ENCODE results near the gene HECTD1. TPM values are rescaled to one million over a fixed set of nuclear protein-coding genes. Genes with fewer than 3 reads are reported as not detected.

The HECTD1 gene

GRCh38 chr14:31051511-31051910 lies 156.1 kb downstream of the HECTD1 start:
- H3K27me3 ChIP-seq (ENCODE audit: control insufficient read depth in 3 of 3, insufficient read depth in 3 of 3, low read depth in 1 of 3, low read length in 3 of 3) = no peaks in the 10 kb centered on the region
- H3K4me1 ChIP-seq (ENCODE audit: control insufficient read depth in 2 of 2, insufficient read depth in 1 of 2, low read depth in 1 of 2, low read length in 2 of 2) = no peaks in the 10 kb centered on the region
- no peaks in the 10 kb centered on the region for H3K36me3 ChIP-seq (replicated peaks in 1 of 2; ENCODE audit: control insufficient read depth in 2 of 2, insufficient read depth in 2 of 2, low read length in 2 of 2)
- no peak overlapping the region for H3K23ac ChIP-seq (ENCODE audit: low read depth, low read length, poor library complexity)
- DNase-seq (ENCODE audit: low spot score) = no peak
- no peak overlapping the region for H2BK120ac ChIP-seq (ENCODE audit: low read depth, low read length)
- H2BK12ac ChIP-seq (ENCODE audit: low read length) = no peak overlapping the region
- H4K8ac ChIP-seq (ENCODE audit: low read depth, low read length) = no peak overlapping the region
- no peak overlapping the region for H2AK5ac ChIP-seq (ENCODE audit: low read depth, low read length)
- H3K4me3 ChIP-seq (ENCODE audit: low read length in 2 of 2) = no peak overlapping the region
- H2BK5ac ChIP-seq (ENCODE audit: low read length) = no peak overlapping the region
- H4K91ac ChIP-seq (ENCODE audit: low read depth, low read length, poor library complexity) = no peak overlapping the region
- H3K14ac ChIP-seq (ENCODE audit: low read length) = no peak overlapping the region
- H3K4me2 ChIP-seq (ENCODE audit: insufficient read depth, low read length, poor library complexity, severe bottlenecking) = no peak overlapping the region
- no peaks in the 10 kb centered on the region for H3K9me3 ChIP-seq (replicated peaks in 1 of 2; ENCODE audit: control insufficient read depth in 2 of 2, insufficient read depth in 1 of 2, low read depth in 1 of 2, low read length in 2 of 2)
- H3K9ac ChIP-seq (ENCODE audit: low read depth, low read length, poor library complexity) = no peak overlapping the region
- no peak overlapping the region for H3K27ac ChIP-seq (replicated peaks; ENCODE audit: low read length)
- no CpG with 5 or more reads among the region's 4 CpGs for WGBS, 2 donors (ENCODE audit: extremely low coverage in 2 of 2, insufficient read length in 2 of 2, insufficient replicate concordance in 1 of 2)
- no peaks in the 10 kb centered on the region for H3K79me1 ChIP-seq (ENCODE audit: low read depth, low read length)
- no peak overlapping the region for H2BK15ac ChIP-seq (ENCODE audit: low read length)
- H3K4ac ChIP-seq (ENCODE audit: low read length) = no peak overlapping the region
- H3K18ac ChIP-seq (ENCODE audit: low read length) = no peak overlapping the region
- no peak overlapping the region for H2AFZ ChIP-seq (ENCODE audit: low read length)

- H2AFZ ChIP-seq (ENCODE audit: low read length) = no peak overlapping the region
- H3K14ac ChIP-seq (ENCODE audit: low read length) = no peak overlapping the region
- H3K4me1 ChIP-seq (ENCODE audit: control insufficient read depth in 2 of 2, insufficient read depth in 1 of 2, low read depth in 1 of 2, low read length in 2 of 2) = no peaks in the 10 kb centered on the region
- H3K23ac ChIP-seq (ENCODE audit: low read depth, low read length, poor library complexity) = no peak overlapping the region
- H2BK120ac ChIP-seq (ENCODE audit: low read depth, low read length) = no peak overlapping the region
- no peak overlapping the region for H2BK15ac ChIP-seq (ENCODE audit: low read length)
- no peak overlapping the region for H3K9ac ChIP-seq (ENCODE audit: low read depth, low read length, poor library complexity)
- DNase-seq (ENCODE audit: low spot score) = no peak
- H3K27me3 ChIP-seq (ENCODE audit: control insufficient read depth in 3 of 3, insufficient read depth in 3 of 3, low read depth in 1 of 3, low read length in 3 of 3) = no peaks in the 10 kb centered on the region
- H3K27ac ChIP-seq (replicated peaks; ENCODE audit: low read length) = no peak overlapping the region
- no peak overlapping the region for H3K18ac ChIP-seq (ENCODE audit: low read length)
- no peak overlapping the region for H3K4me3 ChIP-seq (ENCODE audit: low read length in 2 of 2)
- WGBS, 2 donors (ENCODE audit: extremely low coverage in 2 of 2, insufficient read length in 2 of 2, insufficient replicate concordance in 1 of 2) = no CpG with 5 or more reads among the region's 7 CpGs
- H3K36me3 ChIP-seq (replicated peaks in 1 of 2; ENCODE audit: control insufficient read depth in 2 of 2, insufficient read depth in 2 of 2, low read length in 2 of 2) = no peaks in the 10 kb centered on the region
- H2BK5ac ChIP-seq (ENCODE audit: low read length) = no peak overlapping the region
- H3K4me2 ChIP-seq (ENCODE audit: insufficient read depth, low read length, poor library complexity, severe bottlenecking) = no peak overlapping the region
- H3K79me1 ChIP-seq (ENCODE audit: low read depth, low read length) = no peaks in the 10 kb centered on the region
- H2AK5ac ChIP-seq (ENCODE audit: low read depth, low read length) = no peak overlapping the region
- H3K4ac ChIP-seq (ENCODE audit: low read length) = no peak overlapping the region
- H4K8ac ChIP-seq (ENCODE audit: low read depth, low read length) = no peak overlapping the region
- H2BK12ac ChIP-seq (ENCODE audit: low read length) = no peak overlapping the region
- no peak overlapping the region for H4K91ac ChIP-seq (ENCODE audit: low read depth, low read length, poor library complexity)
- H3K9me3 ChIP-seq (replicated peaks in 1 of 2; ENCODE audit: control insufficient read depth in 2 of 2, insufficient read depth in 1 of 2, low read depth in 1 of 2, low read length in 2 of 2) = no peaks in the 10 kb centered on the region
Measured at GRCh38 chr14:31051023-31051422, 156.6 kb downstream of the HECTD1 start.

Small RNA genes within 50 kb of the gene (small RNA-seq; reads per million reads assigned to genes)
- gene RF00019 (ENCODE audit: insufficient read depth) = not detected
- not detected for gene RNU6-541P (ENCODE audit: insufficient read depth)
